Smooth muscle cell (in vitro differentiated cells): ENCODE data around the gene ADCY9. TPM values are rescaled to one million over a fixed set of nuclear protein-coding genes. Genes with fewer than 3 reads are reported as not detected.

Experiments
- DNase-seq: peaks from one replicate; lab custom pipeline; 2025; ENCODE audit not compliant: unreplicated experiment; lab: John Stamatoyannopoulos, UW
- H2AFZ ChIP-seq: fragments of 200-600 bp; sonication (generic); 2 replicates; pipeline ENCODE4 v1.6.0; 2016; ENCODE audit warnings: antibody characterized with exemption, low read depth, mild to moderate bottlenecking
- H3F3A ChIP-seq: fragments of 200-600 bp; sonication (generic); 2 replicates; pipeline ENCODE4 v1.6.0; 2017; ENCODE audit warnings: antibody characterized with exemption, low read depth
- H3K27ac ChIP-seq: fragments of 200-600 bp; sonication (generic); 2 replicates; pipeline ENCODE4 v1.5.1; 2016; ENCODE audit warnings: low read depth, mild to moderate bottlenecking
- H3K27me3 ChIP-seq: fragments of 200-600 bp; sonication (generic); 2 replicates; pipeline ENCODE4 v1.6.1; 2016; ENCODE audit warnings: low read depth, mild to moderate bottlenecking
- H3K36me3 ChIP-seq: fragments of 200-600 bp; sonication (generic); 2 replicates; pipeline ENCODE4 v1.5.1; 2016; ENCODE audit warnings: low read depth
- H3K4me1 ChIP-seq: fragments of 200-600 bp; sonication (generic); 2 replicates; pipeline ENCODE4 v1.5.1; 2016; ENCODE audit warnings: low read depth
- H3K4me2 ChIP-seq: fragments of 200-600 bp; sonication (generic); 2 replicates; pipeline ENCODE4 v1.6.0; 2016; ENCODE audit warnings: mild to moderate bottlenecking
- H3K4me3 ChIP-seq: fragments of 200-600 bp; sonication (generic); 2 replicates; pipeline ENCODE4 v1.5.1; 2016; ENCODE audit warnings: mild to moderate bottlenecking
- H3K79me2 ChIP-seq: fragments of 200-600 bp; sonication (generic); 2 replicates; pipeline ENCODE4 v1.6.0; 2016; ENCODE audit warnings: low read depth, mild to moderate bottlenecking
- H3K9ac ChIP-seq: fragments of 200-600 bp; sonication (generic); 2 replicates; pipeline ENCODE4 v1.6.0; 2016; ENCODE audit warnings: low read depth
- H3K9me3 ChIP-seq: fragments of 200-600 bp; sonication (generic); replicated peaks from 2 replicates; pipeline ENCODE4 v1.5.1; 2016; ENCODE audit warnings: low read depth
- H4K20me1 ChIP-seq: fragments of 200-600 bp; sonication (generic); 2 replicates; pipeline ENCODE4 v1.6.0; 2016; ENCODE audit warnings: low read depth
- WGBS: methylation state at CpG from one replicate; pipeline ENCODE4 v1.1.7; 2016; ENCODE audit warnings: low lambda C conversion rate; 5-methylcytosine and 5-hydroxymethylcytosine counted together
- polyA plus RNA-seq: library from polyadenylated mRNA; unstranded; fragments of >200 nt; fragmentation: Nextera tagmentation; extraction: Ambion mirVana; gene quantifications from 2 replicates; pipeline ENCODE4 v1.2.1, GENCODE V29; 2016
- total RNA-seq: library from RNA; depleted of rRNA; stranded (reverse); fragments of >200 nt; gene quantifications from 2 replicates; pipeline ENCODE4 v1.2.3, GENCODE V29; 2014
- TF ChIP-seq, protein P1 (sequence below): fragments of 200-600 bp; sonication (generic); IDR thresholded peaks from 2 replicates; pipeline ENCODE4 v1.5.1; 2017; ENCODE audit warnings: borderline replicate concordance, mild to moderate bottlenecking, antibody characterized with exemption; ENCODE audit not compliant: insufficient read depth, poor library complexity, severe bottlenecking

The ADCY9 gene
- total and polyA plus RNA-seq, 2 experiments from 2014 or later, result 7.2 to 8.9 TPM

DNA sequence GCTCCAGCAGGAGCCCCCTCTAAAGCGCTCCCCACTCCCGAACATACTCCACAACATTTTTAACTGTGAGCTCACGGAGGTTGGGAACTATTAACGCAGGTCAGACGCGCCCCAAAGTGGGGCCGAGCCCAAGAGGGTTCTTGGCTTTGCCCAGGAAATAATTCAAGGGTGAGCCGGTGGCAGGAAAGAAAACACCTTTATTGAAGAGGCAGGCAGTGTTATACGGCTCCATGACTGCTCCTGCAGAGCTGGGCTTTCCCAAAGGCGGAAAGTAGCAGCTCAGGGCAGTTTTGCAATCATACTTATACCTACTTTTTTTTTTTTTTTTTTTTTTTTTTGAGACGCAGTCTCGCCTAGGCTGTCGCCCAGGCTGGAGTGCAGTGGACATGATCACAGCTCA, 6.2 kb downstream of the ADCY9 start:
- TF ChIP-seq, protein P1, sequence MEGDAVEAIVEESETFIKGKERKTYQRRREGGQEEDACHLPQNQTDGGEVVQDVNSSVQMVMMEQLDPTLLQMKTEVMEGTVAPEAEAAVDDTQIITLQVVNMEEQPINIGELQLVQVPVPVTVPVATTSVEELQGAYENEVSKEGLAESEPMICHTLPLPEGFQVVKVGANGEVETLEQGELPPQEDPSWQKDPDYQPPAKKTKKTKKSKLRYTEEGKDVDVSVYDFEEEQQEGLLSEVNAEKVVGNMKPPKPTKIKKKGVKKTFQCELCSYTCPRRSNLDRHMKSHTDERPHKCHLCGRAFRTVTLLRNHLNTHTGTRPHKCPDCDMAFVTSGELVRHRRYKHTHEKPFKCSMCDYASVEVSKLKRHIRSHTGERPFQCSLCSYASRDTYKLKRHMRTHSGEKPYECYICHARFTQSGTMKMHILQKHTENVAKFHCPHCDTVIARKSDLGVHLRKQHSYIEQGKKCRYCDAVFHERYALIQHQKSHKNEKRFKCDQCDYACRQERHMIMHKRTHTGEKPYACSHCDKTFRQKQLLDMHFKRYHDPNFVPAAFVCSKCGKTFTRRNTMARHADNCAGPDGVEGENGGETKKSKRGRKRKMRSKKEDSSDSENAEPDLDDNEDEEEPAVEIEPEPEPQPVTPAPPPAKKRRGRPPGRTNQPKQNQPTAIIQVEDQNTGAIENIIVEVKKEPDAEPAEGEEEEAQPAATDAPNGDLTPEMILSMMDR, result no peak
- H3K79me2 ChIP-seq, result peaks cover 19% of the 10 kb centered on the region

DNA sequence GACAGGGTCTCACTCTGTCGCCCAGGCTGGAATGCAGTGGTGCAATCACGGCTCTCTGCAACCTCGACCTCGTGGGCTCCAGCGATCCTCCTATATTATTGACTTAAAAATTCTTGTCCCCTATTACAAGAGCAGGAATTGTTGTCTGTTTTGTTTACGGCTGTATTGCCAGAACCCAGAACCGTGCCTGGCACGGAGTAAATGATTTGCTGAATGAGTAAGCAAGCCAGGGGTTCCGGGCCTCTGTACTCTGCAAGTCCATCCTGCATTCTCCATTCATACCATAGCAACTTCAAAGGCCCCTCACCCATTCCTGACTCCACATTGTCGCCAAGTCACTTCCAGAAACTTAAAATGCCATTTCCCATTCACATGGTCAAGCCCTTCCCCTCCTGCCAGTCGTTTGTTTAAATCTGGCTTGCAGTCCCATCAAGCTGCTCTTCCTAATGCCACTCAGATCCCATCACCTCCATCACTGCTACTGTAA, 6.9 kb downstream of the ADCY9 start:
- TF ChIP-seq, protein P1, result no peak
- H3K4me3 ChIP-seq, result no peak overlapping the region
- H3K79me2 ChIP-seq, result peaks cover 19% of the 10 kb centered on the region
- DNase-seq, result no peak
- WGBS, result 38% methylated on average over 11 of the region's 11 CpGs
- H4K20me1 ChIP-seq, result peaks cover 5% of the 10 kb centered on the region
- no peaks in the 10 kb centered on the region for H3F3A ChIP-seq
- H2AFZ ChIP-seq, result no peak overlapping the region
- H3K27me3 ChIP-seq, result no peaks in the 10 kb centered on the region
- H3K27ac ChIP-seq, result no peak overlapping the region
- no peaks in the 10 kb centered on the region for H3K36me3 ChIP-seq
- no peak overlapping the region for H3K9ac ChIP-seq
- H3K4me1 ChIP-seq, result peaks cover 11% of the 10 kb centered on the region
- H3K4me2 ChIP-seq, result no peak overlapping the region
- H3K9me3 ChIP-seq, result no peaks in the 10 kb centered on the region

More for the DNA sequence above, 6.2 kb downstream of the ADCY9 start:
- Histone ChIP-seq H3K9ac (no peak overlapping the region), H3F3A (no peaks in the 10 kb centered on the region), H3K9me3 (no peaks in the 10 kb centered on the region), H3K4me2 (no peak overlapping the region), H3K27me3 (no peaks in the 10 kb centered on the region), H3K27ac (no peak overlapping the region), H3K4me1 (peaks cover 11% of the 10 kb centered on the region), H3K36me3 (no peaks in the 10 kb centered on the region), H3K4me3 (no peak overlapping the region), H2AFZ (no peak overlapping the region), H4K20me1 (peaks cover 5% of the 10 kb centered on the region)
- 97% methylated on average over 12 of the region's 13 CpGs for WGBS
- no peak for DNase-seq

DNA sequence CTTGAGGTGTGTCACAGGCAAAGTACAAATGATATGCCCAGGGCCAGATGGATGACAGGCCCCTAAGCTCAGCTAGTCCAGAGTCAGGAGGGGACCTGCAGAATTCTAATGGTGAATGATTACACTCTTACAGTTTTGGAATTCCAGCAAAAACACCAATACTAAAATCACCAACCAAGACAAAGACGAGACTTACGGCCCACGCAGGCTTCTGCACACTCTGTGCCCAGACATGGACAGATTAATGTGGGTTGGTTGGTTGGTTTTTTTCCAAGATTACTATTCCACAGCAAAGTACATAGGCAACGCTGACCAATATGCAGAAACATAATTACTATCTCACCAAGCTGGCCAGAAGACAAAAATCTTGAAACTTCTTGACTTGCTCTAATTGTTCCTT, 9.7 kb downstream of the ADCY9 start:
- H3K36me3 ChIP-seq, result no peaks in the 10 kb centered on the region
- no peaks in the 10 kb centered on the region for H3K4me1 ChIP-seq
- no peak overlapping the region for H3K27ac ChIP-seq
- H3K9ac ChIP-seq, result no peak overlapping the region
- peaks cover 8% of the 10 kb centered on the region for H3K79me2 ChIP-seq
- H3K4me2 ChIP-seq, result no peak overlapping the region
- H3K4me3 ChIP-seq, result no peak overlapping the region
- TF ChIP-seq, protein P1, result no peak
- DNase-seq, result no peak
- no peaks in the 10 kb centered on the region for H3K9me3 ChIP-seq
- no peaks in the 10 kb centered on the region for H3K27me3 ChIP-seq
- H2AFZ ChIP-seq, result no peak overlapping the region
- no peaks in the 10 kb centered on the region for H3F3A ChIP-seq
- peaks cover 5% of the 10 kb centered on the region for H4K20me1 ChIP-seq
- 99% methylated on average over 4 of the region's 4 CpGs for WGBS

DNA sequence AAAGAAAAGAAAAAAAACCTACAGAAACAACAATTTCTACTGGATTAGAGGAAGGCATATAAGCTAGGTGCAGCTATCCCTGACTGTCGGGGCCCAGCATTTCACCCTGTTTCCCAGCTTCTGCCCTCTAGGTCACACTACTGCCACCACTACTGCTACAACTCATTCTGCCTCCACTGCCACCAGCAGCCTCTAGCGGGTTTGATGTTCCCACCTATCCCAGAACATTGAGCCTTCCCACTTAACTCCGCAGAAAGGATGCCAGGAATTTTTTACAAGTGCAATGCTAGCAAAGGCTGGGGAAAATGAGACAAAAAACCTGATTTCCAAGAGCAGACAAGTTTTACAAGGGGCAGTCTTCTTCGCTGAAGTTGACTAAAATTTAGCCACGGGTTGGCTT, 10.4 kb downstream of the ADCY9 start:
- Histone ChIP-seq H3F3A (no peaks in the 10 kb centered on the region), H3K36me3 (no peaks in the 10 kb centered on the region), H3K4me1 (no peaks in the 10 kb centered on the region), H3K9me3 (no peaks in the 10 kb centered on the region), H4K20me1 (peaks cover 3% of the 10 kb centered on the region), H3K79me2 (peaks cover 1% of the 10 kb centered on the region), H3K27me3 (no peaks in the 10 kb centered on the region), H3K4me2 (no peak overlapping the region), H3K4me3 (no peak overlapping the region), H2AFZ (no peak overlapping the region), H3K9ac (no peak overlapping the region), H3K27ac (no peak overlapping the region)
- TF ChIP-seq, protein P1, result no peak
- 93% methylated on average over 5 of the region's 5 CpGs for WGBS
- DNase-seq, result no peak
